Measurements from ENCODE around the gene MNX1. TPM values are rescaled to one million over a fixed set of nuclear protein-coding genes. Genes with fewer than 3 reads are reported as not detected.

The MNX1 gene
- total and polyA plus RNA-seq, 4 donors, result 0.38 TPM; not detected in 3

DNA sequence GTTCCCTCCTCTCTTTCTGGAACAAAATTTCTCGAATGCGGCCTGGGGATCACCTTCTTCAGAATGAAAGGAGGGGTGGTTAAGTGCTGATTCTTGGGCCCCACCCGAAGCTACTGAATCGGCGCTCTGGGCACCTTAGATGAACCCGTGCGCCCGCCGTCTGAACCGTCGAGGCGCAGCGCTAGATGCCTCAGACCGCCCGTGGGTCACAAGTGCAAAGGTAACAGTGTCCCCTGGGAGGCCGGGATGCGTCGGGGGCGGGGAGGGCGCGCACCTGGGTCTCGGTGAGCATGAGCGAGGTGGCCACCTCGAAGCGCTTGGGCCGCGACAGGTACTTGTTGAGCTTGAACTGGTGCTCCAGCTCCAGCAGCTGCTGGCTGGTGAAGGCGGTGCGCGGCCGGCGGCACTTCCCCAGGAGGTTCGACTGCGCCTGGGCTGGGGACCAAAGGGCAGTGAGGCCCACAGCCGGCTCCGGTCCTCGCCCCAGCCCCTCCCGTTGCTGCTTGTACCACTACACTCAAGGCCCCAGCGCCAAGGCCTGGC lies 4.2 kb downstream of the MNX1 start:
- Histone ChIP-seq H3K4me3 (ENCODE audit: low read length in 2 of 2) (no peak overlapping the region), H3K9me3 (ENCODE audit: control insufficient read depth, low read length) (no peaks in the 10 kb centered on the region), H3K4me1 (ENCODE audit: control insufficient read depth in 1 of 2, insufficient read depth in 2 of 2, low read length in 2 of 2) (no peaks in the 10 kb centered on the region), H3K27ac (ENCODE audit: low read depth in 1 of 2, low read length in 2 of 2) (no peak overlapping the region), H3K27me3 (ENCODE audit: control insufficient read depth in 1 of 2, insufficient read depth in 2 of 2, low read length in 1 of 2) (peaks cover 0 to 2% of the 10 kb centered on the region in 2 donors), H3K36me3 (ENCODE audit: control insufficient read depth in 1 of 2, insufficient read depth in 2 of 2, low read length in 1 of 2) (no peaks in the 10 kb centered on the region)
- 6 to 8% methylated on average over 29 to 39 of the region's 39 CpGs for WGBS, 2 donors
- DNase-seq, result no peak
- ATAC-seq (ENCODE audit: low FRiP score), result no peak
- intact Hi-C loops (cut with DNase I), result no loop called here

DNA sequence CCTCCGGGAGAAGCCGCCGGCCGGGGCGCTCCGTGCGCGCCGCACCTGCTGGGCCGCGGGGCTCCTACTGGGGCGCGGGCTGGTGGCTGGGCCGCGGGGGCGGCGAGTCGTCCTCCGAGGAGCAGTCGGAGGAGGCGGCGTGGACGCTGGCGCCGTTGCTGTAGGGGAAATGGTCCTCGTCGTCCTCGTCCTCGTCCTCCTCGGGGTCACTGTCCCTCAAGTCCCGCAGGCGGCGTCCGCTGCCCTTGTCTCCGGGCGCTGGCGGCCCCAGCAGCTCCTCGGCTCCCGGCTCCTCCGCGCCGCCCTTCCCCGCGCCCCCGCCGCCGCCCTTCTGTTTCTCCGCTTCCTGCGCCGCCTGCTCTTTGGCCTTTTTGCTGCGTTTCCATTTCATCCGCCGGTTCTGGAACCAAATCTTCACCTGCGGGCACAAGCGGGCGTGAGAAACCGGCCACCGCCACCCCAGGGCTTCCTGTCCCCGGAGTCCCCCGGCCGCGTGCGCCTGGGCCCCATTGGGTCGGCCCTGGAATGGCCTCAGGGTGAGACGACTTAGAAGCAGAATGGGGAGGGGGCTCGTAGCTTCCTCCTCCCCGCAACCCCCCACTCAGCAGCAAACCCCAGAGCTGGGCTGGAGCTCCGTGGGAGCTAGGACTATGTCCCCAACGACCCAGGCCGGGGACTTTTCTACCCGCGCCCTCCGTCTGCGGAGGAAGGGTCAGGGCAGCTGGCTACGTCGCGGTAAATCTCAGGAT lies 4.8 kb downstream of the MNX1 start:
- DNase-seq, result no peak

DNA sequence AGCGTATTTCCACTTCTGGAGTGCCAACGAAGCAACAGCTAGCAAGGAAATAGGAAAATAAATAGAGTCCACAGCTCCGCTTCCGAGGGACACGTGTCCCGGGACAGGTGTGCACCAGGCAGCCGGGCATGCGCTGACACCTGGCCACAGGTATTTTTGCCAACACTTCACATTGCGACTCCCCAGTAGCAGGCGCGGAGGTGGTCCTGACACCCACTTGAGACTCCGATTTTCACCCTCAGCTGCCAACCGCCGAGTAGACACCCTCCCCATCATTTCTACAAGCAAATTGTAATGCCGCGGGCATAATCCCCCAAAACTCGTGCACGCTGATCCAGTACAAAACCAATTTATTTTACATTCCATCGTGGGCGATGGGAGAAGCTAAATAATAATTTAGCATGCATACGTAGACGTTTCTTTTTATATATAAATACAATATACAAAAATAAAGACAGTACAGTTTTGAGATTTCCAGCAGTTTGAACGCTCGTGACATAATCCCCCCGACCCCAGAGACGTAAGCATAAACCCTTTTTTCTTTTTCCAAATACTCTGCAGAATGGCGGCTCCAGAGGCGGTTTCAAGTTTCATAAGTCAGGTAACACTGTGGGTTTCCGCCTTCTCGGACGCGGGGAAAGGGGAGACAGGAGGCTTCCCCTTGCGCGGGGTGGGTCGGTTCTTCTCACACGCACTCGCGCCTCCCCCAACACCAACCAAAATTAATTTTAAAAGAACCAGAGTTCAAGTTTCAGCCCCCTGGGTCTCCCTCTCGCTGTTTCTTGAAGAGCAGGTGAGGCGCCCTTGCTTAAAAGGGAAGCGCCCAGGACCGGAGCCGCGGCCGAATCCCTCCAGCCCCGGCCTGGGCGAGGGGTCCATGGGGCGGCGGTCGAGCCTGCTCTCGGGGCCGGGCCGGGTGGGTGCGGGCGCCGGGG lies 5.7 kb downstream of the MNX1 start:
- intact Hi-C loops (cut with DNase I), result no loop called here
- no peaks in the 10 kb centered on the region for H3K9me3 ChIP-seq (ENCODE audit: control insufficient read depth, low read length)
- no peak overlapping the region for H3K4me3 ChIP-seq (ENCODE audit: low read length in 2 of 2)
- 6 to 8% methylated on average over 51 to 56 of the region's 56 CpGs for whole genome bisulfite sequencing, 2 donors
- ATAC-seq (ENCODE audit: low FRiP score) (no peak), DNase-seq (no peak)
- H3K27ac ChIP-seq (ENCODE audit: low read depth in 1 of 2, low read length in 2 of 2), result no peak overlapping the region
- no peaks in the 10 kb centered on the region for H3K36me3 ChIP-seq (ENCODE audit: control insufficient read depth in 1 of 2, insufficient read depth in 2 of 2, low read length in 1 of 2)
- no peaks in the 10 kb centered on the region for H3K27me3 ChIP-seq (ENCODE audit: control insufficient read depth in 1 of 2, insufficient read depth in 2 of 2, low read length in 1 of 2)
- no peaks in the 10 kb centered on the region for H3K4me1 ChIP-seq (ENCODE audit: control insufficient read depth in 1 of 2, insufficient read depth in 2 of 2, low read length in 2 of 2)

More for the DNA sequence above, 4.8 kb downstream of the MNX1 start:
- 4% methylated on average over 65 to 77 of the region's 77 CpGs for WGBS, 2 donors
- peak; percentile 19 for ATAC-seq (ENCODE audit: low FRiP score)
- no peaks in the 10 kb centered on the region for H3K36me3 ChIP-seq (ENCODE audit: control insufficient read depth in 1 of 2, insufficient read depth in 2 of 2, low read length in 1 of 2)
- no peaks in the 10 kb centered on the region for H3K4me1 ChIP-seq (ENCODE audit: control insufficient read depth in 1 of 2, insufficient read depth in 2 of 2, low read length in 2 of 2)
- H3K27ac ChIP-seq (ENCODE audit: low read depth in 1 of 2, low read length in 2 of 2), result no peak overlapping the region
- intact Hi-C loops (cut with DNase I), result no loop called here
- H3K4me3 ChIP-seq (ENCODE audit: low read length in 2 of 2), result no peak overlapping the region
- H3K27me3 ChIP-seq (ENCODE audit: control insufficient read depth in 1 of 2, insufficient read depth in 2 of 2, low read length in 1 of 2), result peaks cover 0 to 2% of the 10 kb centered on the region in 2 donors
- H3K9me3 ChIP-seq (ENCODE audit: control insufficient read depth, low read length), result no peaks in the 10 kb centered on the region

DNA sequence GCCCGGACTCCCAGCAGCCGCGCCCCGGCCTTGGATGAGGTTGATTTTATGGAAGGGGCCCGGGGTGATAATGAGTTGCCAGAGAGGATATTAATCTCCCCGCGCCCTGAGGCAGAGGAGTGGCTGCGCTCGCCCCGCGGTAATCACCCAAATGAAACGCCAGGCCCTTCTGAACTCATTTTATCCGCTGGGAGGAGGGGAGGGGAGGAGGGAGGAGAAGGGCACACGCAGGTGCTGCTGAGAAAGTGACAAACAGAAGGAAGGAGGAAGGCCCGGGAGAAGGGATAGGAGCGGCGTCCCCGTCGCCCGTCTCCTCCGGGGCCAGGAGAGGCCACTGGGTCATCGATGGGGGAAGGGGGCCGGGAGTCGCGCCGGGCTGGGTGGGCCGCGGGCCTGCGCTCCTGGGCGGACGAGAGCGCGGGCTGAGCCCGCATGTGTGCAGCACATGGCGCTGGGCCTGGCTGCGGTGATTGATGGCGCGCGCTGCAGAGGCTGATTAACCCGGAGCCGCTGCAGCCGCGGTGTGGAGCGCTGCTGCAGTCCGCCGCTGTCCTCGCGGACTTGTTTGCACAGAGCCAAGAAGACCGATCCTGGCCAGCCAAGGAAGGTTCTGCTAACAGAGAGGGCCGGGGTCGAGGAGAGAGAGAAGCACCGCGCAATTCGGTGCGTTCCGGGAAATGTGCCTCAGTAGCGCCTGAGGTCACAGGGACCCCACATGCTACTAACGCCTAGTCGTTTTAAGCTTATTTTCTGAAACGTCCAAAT lies 6.5 kb downstream of the MNX1 start:
- H3K36me3 ChIP-seq (ENCODE audit: control insufficient read depth in 1 of 2, insufficient read depth in 2 of 2, low read length in 1 of 2), result no peaks in the 10 kb centered on the region
- no peaks in the 10 kb centered on the region for H3K27me3 ChIP-seq (ENCODE audit: control insufficient read depth in 1 of 2, insufficient read depth in 2 of 2, low read length in 1 of 2)
- H3K27ac ChIP-seq (ENCODE audit: low read depth in 1 of 2, low read length in 2 of 2), result no peak overlapping the region
- no peaks in the 10 kb centered on the region for H3K9me3 ChIP-seq (ENCODE audit: control insufficient read depth, low read length)
- intact Hi-C loops (cut with DNase I), result no loop called here
- no peak overlapping the region for H3K4me3 ChIP-seq (ENCODE audit: low read length in 2 of 2)
- no peak for ATAC-seq (ENCODE audit: low FRiP score)
- H3K4me1 ChIP-seq (ENCODE audit: control insufficient read depth in 1 of 2, insufficient read depth in 2 of 2, low read length in 2 of 2), result no peaks in the 10 kb centered on the region
- WGBS, 2 donors, result 2 to 3% methylated on average over 45 to 60 of the region's 60 CpGs
- DNase-seq, result peak in 1 of 2 donors; percentile 74

- no peak overlapping the region for H3K4me3 ChIP-seq (ENCODE audit: low read length in 2 of 2)
- no peaks in the 10 kb centered on the region for H3K27me3 ChIP-seq (ENCODE audit: control insufficient read depth in 1 of 2, insufficient read depth in 2 of 2, low read length in 1 of 2)
- H3K27ac ChIP-seq (ENCODE audit: low read depth in 1 of 2, low read length in 2 of 2), result no peak overlapping the region
- no peaks in the 10 kb centered on the region for H3K36me3 ChIP-seq (ENCODE audit: control insufficient read depth in 1 of 2, insufficient read depth in 2 of 2, low read length in 1 of 2)
- WGBS, 2 donors, result 15 to 16% methylated on average over 6 of the region's 6 CpGs
- no peak for DNase-seq
- ATAC-seq (ENCODE audit: low FRiP score), result no peak
- H3K4me1 ChIP-seq (ENCODE audit: control insufficient read depth in 1 of 2, insufficient read depth in 2 of 2, low read length in 2 of 2), result no peaks in the 10 kb centered on the region
- intact Hi-C loops (cut with DNase I), result no loop called here
- H3K9me3 ChIP-seq (ENCODE audit: control insufficient read depth, low read length), result no peaks in the 10 kb centered on the region
These were observed 7.1 kb downstream of the MNX1 start for GRCh38 chr7:157003445-157003755.

DNA sequence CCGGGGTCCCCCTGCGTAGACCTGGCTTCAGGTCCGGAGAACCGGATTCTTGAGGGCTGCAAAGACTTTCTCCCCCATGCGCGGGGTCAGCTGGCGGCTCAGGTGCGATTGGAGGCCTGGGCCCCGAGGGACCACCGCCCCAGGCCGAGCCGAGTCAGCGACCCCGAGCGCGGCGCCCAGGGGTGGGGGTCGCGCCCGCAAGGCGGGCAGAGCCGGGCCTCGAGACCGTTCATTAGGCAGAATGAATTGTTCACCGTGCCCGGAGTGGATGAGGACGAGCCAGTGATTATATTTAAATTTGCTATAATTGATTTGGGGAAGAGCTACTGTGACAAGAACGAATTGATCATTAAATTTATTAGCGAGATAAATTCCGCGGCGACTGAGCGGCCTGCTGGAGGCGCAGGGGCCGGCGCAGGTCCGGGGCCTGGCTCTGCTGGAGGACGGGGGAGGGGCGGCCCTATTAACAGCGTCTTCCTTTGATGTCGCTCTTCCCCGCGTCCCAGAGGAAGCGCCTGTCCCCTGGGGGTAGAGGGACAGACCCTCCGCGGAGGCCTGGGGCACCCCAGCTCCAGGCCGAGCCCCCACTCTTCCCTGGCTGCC lies 7.5 kb downstream of the MNX1 start:
- DNase-seq (no peak), ATAC-seq (ENCODE audit: low FRiP score) (no peak)
- no peaks in the 10 kb centered on the region for H3K9me3 ChIP-seq (ENCODE audit: control insufficient read depth, low read length)
- H3K27ac ChIP-seq (ENCODE audit: low read depth in 1 of 2, low read length in 2 of 2), result no peak overlapping the region
- H3K36me3 ChIP-seq (ENCODE audit: control insufficient read depth in 1 of 2, insufficient read depth in 2 of 2, low read length in 1 of 2), result no peaks in the 10 kb centered on the region
- H3K4me3 ChIP-seq (ENCODE audit: low read length in 2 of 2), result no peak overlapping the region
- intact Hi-C loops (cut with DNase I), result no loop called here
- no peaks in the 10 kb centered on the region for H3K4me1 ChIP-seq (ENCODE audit: control insufficient read depth in 1 of 2, insufficient read depth in 2 of 2, low read length in 2 of 2)
- WGBS, 2 donors, result 9% methylated on average over 40 to 47 of the region's 47 CpGs
- no peaks in the 10 kb centered on the region for H3K27me3 ChIP-seq (ENCODE audit: control insufficient read depth in 1 of 2, insufficient read depth in 2 of 2, low read length in 1 of 2)

DNA sequence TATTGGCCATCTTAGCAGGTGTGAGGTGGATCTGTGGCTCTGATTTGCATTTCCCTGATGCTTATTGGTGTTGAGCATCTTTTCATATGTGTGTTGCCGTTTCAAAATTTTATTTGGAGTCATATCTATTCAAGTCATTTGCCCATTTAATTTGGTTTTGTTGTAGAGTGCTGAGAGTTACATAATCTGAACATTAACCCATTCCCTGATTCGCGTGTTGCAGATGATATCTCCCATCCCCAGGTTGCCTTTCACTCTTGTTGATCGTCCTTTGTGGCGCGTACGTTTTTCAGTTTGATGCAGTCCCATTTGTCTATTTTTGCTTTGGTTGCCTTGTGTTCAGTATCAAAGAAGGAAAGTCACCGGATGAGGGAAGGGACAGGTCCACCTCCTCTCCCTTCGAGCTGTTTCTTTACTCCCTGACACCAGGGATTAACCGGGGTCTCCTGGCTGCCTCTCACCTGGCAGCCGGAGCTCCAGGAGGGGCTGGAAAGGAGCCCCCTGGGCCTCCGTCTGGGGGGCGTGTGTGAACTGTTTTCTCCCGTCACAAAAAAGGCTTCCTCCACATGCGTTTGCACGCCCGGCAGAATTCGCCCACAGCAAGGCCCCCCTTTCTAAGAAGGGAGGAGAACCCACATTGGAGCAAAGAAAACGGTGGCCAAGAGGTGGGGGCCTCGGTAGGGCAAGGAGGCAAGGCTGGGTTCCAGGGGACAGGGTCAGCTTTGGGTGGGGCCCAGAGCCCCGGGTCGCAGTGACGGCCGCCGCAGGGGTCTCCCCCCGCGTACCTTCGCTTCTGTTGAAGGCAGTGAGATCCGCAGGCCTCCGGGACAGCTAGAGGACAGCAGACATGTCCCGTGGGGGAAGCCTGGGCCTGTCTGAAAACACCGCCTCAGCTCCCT lies 8.3 kb downstream of the MNX1 start:
- Histone ChIP-seq H3K27ac (ENCODE audit: low read depth in 1 of 2, low read length in 2 of 2) (no peak overlapping the region), H3K27me3 (ENCODE audit: control insufficient read depth in 1 of 2, insufficient read depth in 2 of 2, low read length in 1 of 2) (no peaks in the 10 kb centered on the region), H3K4me3 (ENCODE audit: low read length in 2 of 2) (no peak overlapping the region), H3K9me3 (ENCODE audit: control insufficient read depth, low read length) (peaks cover 2% of the 10 kb centered on the region), H3K4me1 (ENCODE audit: control insufficient read depth in 1 of 2, insufficient read depth in 2 of 2, low read length in 2 of 2) (no peaks in the 10 kb centered on the region), H3K36me3 (ENCODE audit: control insufficient read depth in 1 of 2, insufficient read depth in 2 of 2, low read length in 1 of 2) (no peaks in the 10 kb centered on the region)
- DNase-seq, result no peak
- intact Hi-C loops (cut with DNase I), result no loop called here
- WGBS, 2 donors, result 6 to 8% methylated on average over 32 of the region's 32 CpGs
- ATAC-seq (ENCODE audit: low FRiP score), result no peak
